ENCODE results near the gene GNAQ. TPM values are rescaled to one million over a fixed set of nuclear protein-coding genes. Genes with fewer than 3 reads are reported as not detected.

Gene GNAQ
- total and polyA plus RNA-seq, 2 donors (not counting 1 experiment from before 2014, with no cell fraction given), result 30.4 to 74.3 TPM

DNA sequence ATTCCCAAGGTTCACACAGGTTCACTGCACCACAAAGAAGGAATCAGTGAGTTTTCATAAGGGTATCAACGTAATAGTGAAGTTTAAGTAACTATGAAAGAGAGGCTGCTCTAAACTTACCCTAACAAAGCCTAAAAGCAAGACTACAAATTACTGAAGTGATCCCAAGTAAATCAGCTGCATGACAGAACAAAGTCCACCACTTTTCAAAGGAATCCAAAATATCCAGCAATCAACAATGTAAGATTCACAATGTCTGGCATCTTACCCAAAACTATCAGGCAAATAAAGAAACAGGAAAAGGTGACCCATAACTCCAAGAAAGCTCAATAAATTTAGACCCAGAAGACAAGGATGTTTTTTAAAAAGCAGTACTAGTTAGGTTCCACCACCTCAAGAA is 70.1 kb downstream of the GNAQ start:
- Histone ChIP-seq H3K4me1 (ENCODE audit: control insufficient read depth, extremely low read depth, insufficient read depth, low read length) (peaks cover 2% of the 10 kb centered on the region), H3K4me2 (ENCODE audit: extremely low read depth, insufficient read depth, low read length) (peak overlapping the region; percentile 2), H3K9ac (ENCODE audit: insufficient read depth, low read length) (no peak overlapping the region), H3K27ac (ENCODE audit: insufficient read depth, low read length) (no peak overlapping the region), H4K20me1 (ENCODE audit: control insufficient read depth, extremely low read depth, insufficient read depth, low read length) (no peaks in the 10 kb centered on the region), H3K36me3 (ENCODE audit: control insufficient read depth, insufficient read depth, low read length) (no peaks in the 10 kb centered on the region), H3K27me3 (ENCODE audit: control insufficient read depth, insufficient read depth, low read length) (no peaks in the 10 kb centered on the region), H3K9me3 (ENCODE audit: control insufficient read depth, insufficient read depth, low read depth, low read length) (no peaks in the 10 kb centered on the region), H3K4me3 (replicated peaks in 1 of 4; ENCODE audit: control extremely low read depth in 1 of 4, insufficient read depth in 1 of 4, low read depth in 3 of 4, low read length in 4 of 4) (no peak overlapping the region), H2AFZ (ENCODE audit: low read length) (no peak overlapping the region), H3K79me2 (ENCODE audit: control insufficient read depth, insufficient read depth, low read length) (peaks cover 9% of the 10 kb centered on the region)
- peak in 1 of 2 donors; percentile 64 for DNase-seq (ENCODE audit: low read depth in 2 of 2)
- no peak for TF ChIP-seq EZH2 (IDR thresholded peaks at IDR 0.05; ENCODE audit: low read length, missing control alignments)
- TF ChIP-seq, protein P1, sequence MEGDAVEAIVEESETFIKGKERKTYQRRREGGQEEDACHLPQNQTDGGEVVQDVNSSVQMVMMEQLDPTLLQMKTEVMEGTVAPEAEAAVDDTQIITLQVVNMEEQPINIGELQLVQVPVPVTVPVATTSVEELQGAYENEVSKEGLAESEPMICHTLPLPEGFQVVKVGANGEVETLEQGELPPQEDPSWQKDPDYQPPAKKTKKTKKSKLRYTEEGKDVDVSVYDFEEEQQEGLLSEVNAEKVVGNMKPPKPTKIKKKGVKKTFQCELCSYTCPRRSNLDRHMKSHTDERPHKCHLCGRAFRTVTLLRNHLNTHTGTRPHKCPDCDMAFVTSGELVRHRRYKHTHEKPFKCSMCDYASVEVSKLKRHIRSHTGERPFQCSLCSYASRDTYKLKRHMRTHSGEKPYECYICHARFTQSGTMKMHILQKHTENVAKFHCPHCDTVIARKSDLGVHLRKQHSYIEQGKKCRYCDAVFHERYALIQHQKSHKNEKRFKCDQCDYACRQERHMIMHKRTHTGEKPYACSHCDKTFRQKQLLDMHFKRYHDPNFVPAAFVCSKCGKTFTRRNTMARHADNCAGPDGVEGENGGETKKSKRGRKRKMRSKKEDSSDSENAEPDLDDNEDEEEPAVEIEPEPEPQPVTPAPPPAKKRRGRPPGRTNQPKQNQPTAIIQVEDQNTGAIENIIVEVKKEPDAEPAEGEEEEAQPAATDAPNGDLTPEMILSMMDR (conservative IDR thresholded peaks at IDR 0.05 in 1 of 2, IDR thresholded peaks at IDR 0.05 in 1 of 2; ENCODE audit: low read depth in 1 of 2, low read length in 2 of 2), result no peak

DNA sequence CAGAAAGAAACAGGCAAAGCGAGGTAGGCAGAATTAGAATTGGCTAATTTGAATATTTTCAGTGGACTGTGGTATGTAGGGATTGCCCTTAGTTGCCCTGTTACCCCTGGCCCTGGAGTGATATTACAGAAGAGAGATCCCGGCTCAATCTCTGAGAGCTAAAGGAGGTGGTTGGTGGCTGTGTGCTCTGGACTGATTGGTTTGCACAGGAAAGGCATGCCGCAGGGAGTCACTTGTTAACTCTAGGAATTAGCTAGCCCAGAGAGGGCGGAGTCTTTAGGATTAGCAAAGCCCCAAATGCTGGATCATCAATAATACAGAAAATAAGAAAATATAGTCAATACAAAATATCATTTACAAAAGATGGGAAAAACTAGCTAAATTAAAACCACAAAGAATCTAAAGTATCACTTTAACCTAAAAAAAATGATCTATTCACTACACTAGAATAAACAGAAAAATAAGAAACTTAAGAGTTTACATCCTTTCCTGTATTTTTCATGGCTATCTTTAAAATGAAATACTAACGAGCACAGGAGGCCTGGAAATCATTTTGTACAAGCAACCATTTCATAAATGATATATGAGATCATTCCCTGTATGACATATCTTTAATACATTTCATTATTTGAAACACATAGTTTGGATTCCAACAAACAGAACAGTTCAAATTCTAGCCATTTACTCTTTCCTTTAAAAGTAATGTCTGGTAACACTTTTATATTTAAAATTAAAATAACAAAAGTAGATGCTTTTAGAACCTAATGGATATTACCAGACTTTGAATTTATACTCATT is 71.1 kb downstream of the GNAQ start:
- H4K20me1 ChIP-seq (ENCODE audit: control insufficient read depth, extremely low read depth, insufficient read depth, low read length), result no peaks in the 10 kb centered on the region
- H3K9ac ChIP-seq (ENCODE audit: insufficient read depth, low read length), result no peak overlapping the region
- H3K36me3 ChIP-seq (ENCODE audit: control insufficient read depth, insufficient read depth, low read length), result no peaks in the 10 kb centered on the region
- H3K4me1 ChIP-seq (ENCODE audit: control insufficient read depth, extremely low read depth, insufficient read depth, low read length), result peaks cover 4% of the 10 kb centered on the region
- H2AFZ ChIP-seq (ENCODE audit: low read length), result no peak overlapping the region
- no peak overlapping the region for H3K4me3 ChIP-seq (replicated peaks in 1 of 4; ENCODE audit: control extremely low read depth in 1 of 4, insufficient read depth in 1 of 4, low read depth in 3 of 4, low read length in 4 of 4)
- DNase-seq (ENCODE audit: low read depth in 2 of 2), result peak in 1 of 2 donors; percentile 15
- no peak overlapping the region for H3K27ac ChIP-seq (ENCODE audit: insufficient read depth, low read length)
- H3K4me2 ChIP-seq (ENCODE audit: extremely low read depth, insufficient read depth, low read length), result no peak overlapping the region
- H3K27me3 ChIP-seq (ENCODE audit: control insufficient read depth, insufficient read depth, low read length), result no peaks in the 10 kb centered on the region
- TF ChIP-seq, protein P1 (conservative IDR thresholded peaks at IDR 0.05 in 1 of 2, IDR thresholded peaks at IDR 0.05 in 1 of 2; ENCODE audit: low read depth in 1 of 2, low read length in 2 of 2), result no peak
- no peak for TF ChIP-seq EZH2 (IDR thresholded peaks at IDR 0.05; ENCODE audit: low read length, missing control alignments)
- no peaks in the 10 kb centered on the region for H3K9me3 ChIP-seq (ENCODE audit: control insufficient read depth, insufficient read depth, low read depth, low read length)
- H3K79me2 ChIP-seq (ENCODE audit: control insufficient read depth, insufficient read depth, low read length), result peaks cover 9% of the 10 kb centered on the region

DNA sequence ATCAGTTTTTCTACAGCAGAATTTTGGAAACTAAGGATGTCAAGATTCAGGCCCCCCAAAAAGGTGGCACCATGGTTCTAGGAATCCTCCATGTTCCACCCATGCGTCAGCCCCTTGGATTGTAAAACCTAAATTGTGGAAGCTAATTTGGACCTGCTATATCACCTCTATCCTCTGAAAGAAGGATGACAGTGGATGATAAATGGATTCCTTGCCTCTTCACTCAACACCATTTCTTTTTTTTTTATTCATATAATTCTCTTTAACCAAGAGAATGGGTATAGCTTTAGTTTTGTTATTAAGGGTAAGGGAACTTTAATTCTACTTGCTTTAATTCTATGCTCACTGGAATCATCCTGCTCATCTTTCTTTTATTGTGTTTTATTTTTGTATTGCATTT is 71.8 kb downstream of the GNAQ start:
- H3K27ac ChIP-seq (ENCODE audit: insufficient read depth, low read length), result no peak overlapping the region
- H3K9me3 ChIP-seq (ENCODE audit: control insufficient read depth, insufficient read depth, low read depth, low read length), result no peaks in the 10 kb centered on the region
- H3K4me1 ChIP-seq (ENCODE audit: control insufficient read depth, extremely low read depth, insufficient read depth, low read length), result peaks cover 4% of the 10 kb centered on the region
- H3K79me2 ChIP-seq (ENCODE audit: control insufficient read depth, insufficient read depth, low read length), result peaks cover 9% of the 10 kb centered on the region
- H3K4me3 ChIP-seq (replicated peaks in 1 of 4; ENCODE audit: control extremely low read depth in 1 of 4, insufficient read depth in 1 of 4, low read depth in 3 of 4, low read length in 4 of 4), result no peak overlapping the region
- H3K27me3 ChIP-seq (ENCODE audit: control insufficient read depth, insufficient read depth, low read length), result no peaks in the 10 kb centered on the region
- no peaks in the 10 kb centered on the region for H3K36me3 ChIP-seq (ENCODE audit: control insufficient read depth, insufficient read depth, low read length)
- H2AFZ ChIP-seq (ENCODE audit: low read length), result no peak overlapping the region
- no peak overlapping the region for H3K4me2 ChIP-seq (ENCODE audit: extremely low read depth, insufficient read depth, low read length)
- H4K20me1 ChIP-seq (ENCODE audit: control insufficient read depth, extremely low read depth, insufficient read depth, low read length), result no peaks in the 10 kb centered on the region
- no peak for DNase-seq (ENCODE audit: low read depth in 2 of 2)
- no peak for TF ChIP-seq EZH2 (IDR thresholded peaks at IDR 0.05; ENCODE audit: low read length, missing control alignments)
- TF ChIP-seq, protein P1 (conservative IDR thresholded peaks at IDR 0.05 in 1 of 2, IDR thresholded peaks at IDR 0.05 in 1 of 2; ENCODE audit: low read depth in 1 of 2, low read length in 2 of 2), result no peak
- H3K9ac ChIP-seq (ENCODE audit: insufficient read depth, low read length), result no peak overlapping the region

All from fibroblast of lung (primary cell).